8988T (cell line): Measurements from ENCODE around the gene GPANK1.
"Not testable (repeated sequence)": the region's sequence is repeated elsewhere in the genome, so short reads cannot be mapped to it uniquely, and the experiment has no call there.

Experiments used
- DNase-seq: peaks from one replicate; pipeline ENCODE4 v3.0.0; 2011

The GPANK1 gene

GRCh38 chr6:31664790-31665500, at the start of gene GPANK1:
Gene GPANK1, minus strand, starts transcription at chr6:31664997. Its CDS starts 519 bp downstream, at chr6:31664478.
- DNase-seq, result peak; percentile 53

GRCh38 chr6:31713991-31714684, 49.3 kb upstream of the GPANK1 start:
- no peak for DNase-seq

GRCh38 chr6:31713465-31713864, 48.7 kb upstream of the GPANK1 start:
- no peak for DNase-seq

- DNase-seq, result peak; percentile 75
Observed at GRCh38 chr6:31712296-31712695, 47.5 kb upstream of the GPANK1 start.

GRCh38 chr6:31711233-31711632, 46.4 kb upstream of the GPANK1 start:
- DNase-seq, result no peak

- no peak for DNase-seq
Observed at GRCh38 chr6:31710523-31711219, 45.9 kb upstream of the GPANK1 start.

GRCh38 chr6:31709157-31709556, 44.4 kb upstream of the GPANK1 start:
- DNase-seq, result not testable (repeated sequence)

- no peak for DNase-seq
Observed at GRCh38 chr6:31708224-31708623, 43.4 kb upstream of the GPANK1 start.

GRCh38 chr6:31707701-31708100, 42.9 kb upstream of the GPANK1 start:
- no peak for DNase-seq

GRCh38 chr6:31706599-31706998, 41.8 kb upstream of the GPANK1 start, which contains the start of gene LY6G6F:
Gene LY6G6F, plus strand, starts transcription at chr6:31706866. Its CDS starts 41 bp downstream, at chr6:31706907.
- no peak for DNase-seq

- DNase-seq, result no peak
Observed at GRCh38 chr6:31705931-31706330, 41.1 kb upstream of the GPANK1 start.

GRCh38 chr6:31702819-31703716, 38.3 kb upstream of the GPANK1 start, which contains the start of gene ABHD16A:
Gene ABHD16A, minus strand, starts transcription at chr6:31703324. Its CDS starts 43 bp downstream, at chr6:31703281.
- peak; percentile 95 for DNase-seq

- no peak for DNase-seq
Observed at GRCh38 chr6:31702405-31702818, 37.6 kb upstream of the GPANK1 start.

GRCh38 chr6:31701666-31702404, 37.0 kb upstream of the GPANK1 start:
- no peak for DNase-seq

- DNase-seq, result no peak
Observed at GRCh38 chr6:31700740-31701401, 36.1 kb upstream of the GPANK1 start.

- DNase-seq, result no peak
Observed at GRCh38 chr6:31697555-31697954, 32.8 kb upstream of the GPANK1 start.

GRCh38 chr6:31693535-31693934, 28.7 kb upstream of the GPANK1 start:
- DNase-seq, result no peak

- no peak for DNase-seq
Observed at GRCh38 chr6:31692886-31693285, 28.1 kb upstream of the GPANK1 start.

- DNase-seq, result no peak
Observed at GRCh38 chr6:31692353-31692752, 27.6 kb upstream of the GPANK1 start.

- DNase-seq, result no peak
Observed at GRCh38 chr6:31691564-31692108, 26.8 kb upstream of the GPANK1 start.

GRCh38 chr6:31691078-31691463, 26.3 kb upstream of the GPANK1 start:
- no peak for DNase-seq
